Measurements from ENCODE around the gene HCAR3.
"Not testable (repeated sequence)": the region's sequence is repeated elsewhere in the genome, so short reads cannot be mapped to it uniquely, and the experiment has no call there.

Gene HCAR3

DNA sequence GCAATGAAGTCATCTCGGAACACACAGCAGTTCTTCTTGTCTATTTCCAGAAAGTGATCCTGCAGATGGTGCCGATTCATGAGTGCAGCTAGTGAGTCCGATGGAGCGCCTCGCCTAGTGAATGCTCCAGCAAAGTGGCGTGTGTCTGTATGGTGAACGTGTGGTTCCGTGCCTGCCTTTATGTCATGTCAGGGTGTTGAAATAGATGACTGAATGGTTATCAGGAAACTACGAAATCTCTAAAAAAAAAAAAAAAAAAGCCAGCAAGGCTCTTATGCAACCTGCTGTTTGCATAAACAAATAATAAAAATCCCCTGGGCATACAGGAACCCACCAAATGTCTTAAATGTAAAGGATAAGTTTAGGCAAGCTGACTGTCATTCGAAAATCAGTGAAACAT, at the start of gene HCAR3:
Gene HCAR3 (minus strand): TSS at position 154 of the 400 bp plus-strand sequence. CDS start 74 bp downstream, at position 80.
- H3K4me3 Mint-ChIP-seq, H3K9me3 Mint-ChIP-seq, H3K36me3 Mint-ChIP-seq, DNase-seq, CTCF ChIA-PET, H3K27ac Mint-ChIP-seq: not testable (repeated sequence)
- Mint-ChIP-seq H3K27me3 (peaks cover 19% of the 10 kb centered on the region), H3K4me1 (peaks cover 11% of the 10 kb centered on the region)

- H3K27me3 Mint-ChIP-seq = no peaks in the 10 kb centered on the region
- H3K9me3 Mint-ChIP-seq = no peaks in the 10 kb centered on the region
- H3K4me3 Mint-ChIP-seq = no peak overlapping the region
- no peak for DNase-seq
- no peak overlapping the region for H3K27ac Mint-ChIP-seq
- peaks cover 46% of the 10 kb centered on the region for H3K4me1 Mint-ChIP-seq
- H3K36me3 Mint-ChIP-seq = peaks cover 56% of the 10 kb centered on the region
- CTCF ChIA-PET = interaction anchor here (1.7 kb wide), 1 partner anchor 120 kb away, joined by 4 read pairs; no protein-coding TSS in a partner anchor
Measured at GRCh38 chr12:122757568-122757967, 41.0 kb upstream of the HCAR3 start.

- Mint-ChIP-seq H3K36me3 (peaks cover 49% of the 10 kb centered on the region), H3K27ac (no peak overlapping the region), H3K27me3 (no peaks in the 10 kb centered on the region), H3K4me3 (no peak overlapping the region), H3K4me1 (peaks cover 65% of the 10 kb centered on the region), H3K9me3 (no peaks in the 10 kb centered on the region)
- no peak for DNase-seq
- CTCF ChIA-PET = no interaction called here
Measured at GRCh38 chr12:122754790-122755189, 38.2 kb upstream of the HCAR3 start.

- peak overlapping the region; percentile 96 for H3K4me3 Mint-ChIP-seq
- no peaks in the 10 kb centered on the region for H3K27me3 Mint-ChIP-seq
- no peak for DNase-seq
- peaks cover 64% of the 10 kb centered on the region for H3K4me1 Mint-ChIP-seq
- H3K27ac Mint-ChIP-seq = peak overlapping the region; percentile 95
- H3K9me3 Mint-ChIP-seq = no peaks in the 10 kb centered on the region
- H3K36me3 Mint-ChIP-seq = peaks cover 41% of the 10 kb centered on the region
- CTCF ChIA-PET = interaction anchor here (0.6 to 3.0 kb wide), 4 partner anchors 115 to 463 kb away, joined by 3 to 30 read pairs (median 4); no protein-coding TSS in a partner anchor
Measured at GRCh38 chr12:122753319-122753650, 36.7 kb upstream of the HCAR3 start.

DNA sequence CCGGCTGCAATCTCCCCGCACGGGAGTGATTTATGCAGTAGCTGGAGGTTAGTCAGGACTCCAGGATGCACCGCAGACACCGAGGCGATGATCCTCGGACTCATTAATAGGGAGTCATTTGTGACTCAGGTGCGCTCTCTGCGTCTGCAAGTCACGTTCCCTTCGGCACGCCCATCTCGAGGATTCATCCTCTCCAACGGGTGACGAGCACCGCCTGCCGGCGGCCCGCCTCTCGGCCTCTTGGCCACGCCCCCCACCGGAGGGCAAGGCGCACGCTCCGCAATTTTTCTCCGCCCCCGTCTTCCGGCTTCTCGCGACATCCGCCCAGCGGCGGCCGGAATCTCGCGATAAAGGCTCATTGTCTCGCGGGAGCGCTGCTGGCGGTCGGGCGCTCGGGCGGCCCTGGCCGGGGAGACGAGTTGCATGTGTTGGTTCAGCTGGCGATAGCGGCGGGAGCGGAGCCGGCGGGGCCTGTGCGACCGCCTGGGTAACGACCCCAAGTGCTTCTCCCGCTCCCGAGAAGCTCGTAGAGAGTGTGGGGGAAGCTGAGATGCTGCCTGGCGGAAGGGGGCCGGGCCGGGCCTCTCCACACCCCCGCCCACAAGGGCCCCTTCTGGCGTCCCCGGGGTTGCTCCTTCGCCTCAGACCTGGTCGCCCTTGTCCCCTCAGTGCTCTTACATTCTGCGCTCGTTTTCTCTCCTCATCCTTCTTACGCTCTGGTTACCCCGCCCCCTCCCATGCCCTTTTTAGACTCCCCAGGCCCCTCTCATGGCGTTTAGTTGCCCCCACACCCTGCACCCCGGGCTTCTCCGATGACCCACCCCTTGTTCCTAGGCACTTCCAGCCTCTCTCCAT, 36.1 kb upstream of the HCAR3 start, which contains the start of gene DENR:
Gene DENR (plus strand): TSS at position 361 of the 855 bp plus-strand sequence. CDS start 878 bp downstream, outside the sequence.
- peaks cover 40% of the 10 kb centered on the region for H3K36me3 Mint-ChIP-seq
- CTCF ChIA-PET = interaction anchor here (0.6 to 3.0 kb wide), 4 partner anchors 107 to 353 kb away, joined by 3 to 30 read pairs (median 4); partner anchors contain the start of gene ZCCHC8
- H3K27me3 Mint-ChIP-seq = no peaks in the 10 kb centered on the region

GRCh38 chr12:122750781-122751515, 34.3 kb upstream of the HCAR3 start:
- DNase-seq, H3K27me3 Mint-ChIP-seq, H3K9me3 Mint-ChIP-seq, CTCF ChIA-PET: not testable (repeated sequence)
- peak overlapping the region; percentile 96 for H3K4me3 Mint-ChIP-seq
- peak overlapping the region; percentile 70 for H3K27ac Mint-ChIP-seq
- H3K36me3 Mint-ChIP-seq = peaks cover 27% of the 10 kb centered on the region
- peaks cover 50% of the 10 kb centered on the region for H3K4me1 Mint-ChIP-seq

More for the DNA sequence above, 36.1 kb upstream of the HCAR3 start, which contains the start of gene DENR:
- peak within 1 kb of the TSS; percentile 95 for H3K27ac Mint-ChIP-seq
- no peaks in the 10 kb centered on the region for H3K9me3 Mint-ChIP-seq
- peak; percentile 99 for DNase-seq
- H3K4me3 Mint-ChIP-seq = peak within 1 kb of the TSS; percentile 96
- H3K4me1 Mint-ChIP-seq = peaks cover 64% of the 10 kb centered on the region

- Mint-ChIP-seq H3K4me1 (peaks cover 42% of the 10 kb centered on the region), H3K36me3 (peaks cover 19% of the 10 kb centered on the region), H3K27ac (no peak overlapping the region), H3K4me3 (no peak overlapping the region), H3K27me3 (no peaks in the 10 kb centered on the region), H3K9me3 (no peaks in the 10 kb centered on the region)
- CTCF ChIA-PET = no interaction called here
- no peak for DNase-seq
Measured at GRCh38 chr12:122749569-122750332, 33.1 kb upstream of the HCAR3 start.

- H3K4me3 Mint-ChIP-seq = no peak overlapping the region
- CTCF ChIA-PET = no interaction called here
Measured at GRCh38 chr12:122747224-122748135, 30.9 kb upstream of the HCAR3 start.

GRCh38 chr12:122743895-122744525, 27.4 kb upstream of the HCAR3 start:
- H3K9me3 Mint-ChIP-seq = no peaks in the 10 kb centered on the region

More at GRCh38 chr12:122747224-122748135, 30.9 kb upstream of the HCAR3 start:
- H3K27me3 Mint-ChIP-seq = no peaks in the 10 kb centered on the region
- no peaks in the 10 kb centered on the region for H3K9me3 Mint-ChIP-seq
- H3K4me1 Mint-ChIP-seq = peaks cover 21% of the 10 kb centered on the region
- DNase-seq = no peak
- no peak overlapping the region for H3K27ac Mint-ChIP-seq
- no peaks in the 10 kb centered on the region for H3K36me3 Mint-ChIP-seq

GRCh38 chr12:122740351-122740750, 23.7 kb upstream of the HCAR3 start:
- peaks cover 2% of the 10 kb centered on the region for H3K9me3 Mint-ChIP-seq
- peaks cover 7% of the 10 kb centered on the region for H3K4me1 Mint-ChIP-seq
- DNase-seq = no peak
- peaks cover 2% of the 10 kb centered on the region for H3K36me3 Mint-ChIP-seq
- H3K27ac Mint-ChIP-seq = no peak overlapping the region
- no peaks in the 10 kb centered on the region for H3K27me3 Mint-ChIP-seq
- CTCF ChIA-PET = no interaction called here
- H3K4me3 Mint-ChIP-seq = no peak overlapping the region

More at GRCh38 chr12:122743895-122744525, 27.4 kb upstream of the HCAR3 start:
- Mint-ChIP-seq H3K36me3 (no peaks in the 10 kb centered on the region), H3K4me1 (no peaks in the 10 kb centered on the region), H3K27me3 (no peaks in the 10 kb centered on the region), H3K27ac (no peak overlapping the region), H3K4me3 (no peak overlapping the region)
- DNase-seq = no peak
- CTCF ChIA-PET = no interaction called here

- Mint-ChIP-seq H3K27me3 (no peaks in the 10 kb centered on the region), H3K36me3 (peaks cover 2% of the 10 kb centered on the region), H3K4me1 (peaks cover 14% of the 10 kb centered on the region), H3K4me3 (no peak overlapping the region), H3K27ac (no peak overlapping the region), H3K9me3 (peaks cover 2% of the 10 kb centered on the region)
- CTCF ChIA-PET = no interaction called here
- no peak for DNase-seq
Measured at GRCh38 chr12:122738571-122738970, 22.0 kb upstream of the HCAR3 start.

DNA sequence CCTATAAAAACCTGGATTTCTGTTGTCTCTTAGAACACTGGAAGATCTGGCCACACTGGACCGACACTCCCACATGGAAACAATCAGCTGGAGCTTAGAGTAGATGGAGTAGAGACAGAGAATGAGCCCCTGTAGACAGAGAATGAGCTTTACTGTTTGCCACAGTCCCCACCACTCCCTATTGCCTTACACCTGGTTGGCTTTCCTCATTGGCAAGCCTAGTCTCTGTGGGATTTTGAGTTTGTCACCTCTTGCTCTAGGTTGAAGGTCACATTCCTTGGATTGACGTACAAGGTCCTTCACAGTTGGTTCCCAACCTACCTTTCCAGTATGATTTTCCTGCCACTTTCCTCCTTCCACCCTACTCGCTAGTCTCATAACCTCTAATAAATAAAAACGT, 16.0 kb upstream of the HCAR3 start:
- Mint-ChIP-seq H3K4me3 (no peak overlapping the region), H3K9me3 (peaks cover 7% of the 10 kb centered on the region), H3K27ac (peak overlapping the region; percentile 39), H3K36me3 (peaks cover 4% of the 10 kb centered on the region), H3K27me3 (peaks cover 3% of the 10 kb centered on the region), H3K4me1 (peaks cover 67% of the 10 kb centered on the region)
- no peak for DNase-seq
- CTCF ChIA-PET = interaction anchor here (0.6 kb wide), 1 partner anchor 63 kb away, joined by 3 read pairs; no protein-coding TSS in a partner anchor

DNA sequence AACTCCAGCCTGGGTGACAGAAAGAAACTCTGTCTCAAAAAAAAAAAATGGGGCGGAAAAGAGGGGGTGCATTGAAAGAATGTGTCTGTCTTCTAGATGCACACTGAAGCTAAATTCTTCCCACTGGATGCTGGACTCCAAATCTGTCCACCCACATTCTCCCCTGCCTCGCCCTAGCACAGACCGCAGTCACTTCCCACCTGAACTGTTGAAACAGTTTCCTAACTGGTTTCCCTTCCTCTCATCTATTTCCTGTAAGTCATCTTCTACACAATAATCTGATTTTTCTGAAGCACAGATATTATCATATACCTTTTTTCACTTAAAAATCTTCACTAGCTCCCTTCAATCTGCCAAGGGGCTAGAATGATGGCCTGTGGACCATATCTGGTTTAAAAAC, 15.6 kb upstream of the HCAR3 start:
- H3K36me3 Mint-ChIP-seq = peaks cover 4% of the 10 kb centered on the region
- H3K4me3 Mint-ChIP-seq = no peak overlapping the region
- H3K4me1 Mint-ChIP-seq = peaks cover 70% of the 10 kb centered on the region
- peaks cover 7% of the 10 kb centered on the region for H3K9me3 Mint-ChIP-seq
- CTCF ChIA-PET = interaction anchor here (0.6 kb wide), 1 partner anchor 63 kb away, joined by 3 read pairs; no protein-coding TSS in a partner anchor
- H3K27me3 Mint-ChIP-seq = peaks cover 3% of the 10 kb centered on the region
- DNase-seq = peak; percentile 54
- peak overlapping the region; percentile 39 for H3K27ac Mint-ChIP-seq

Measured in activated naive CD4-positive, alpha-beta T cell treated with anti-CD3 and anti-CD28 coated beads, Interleukin-2, amount 10 ng/mL, durations not matched to agents 7 days and 5 days (primary cell).